ENCODE results near the gene NXPH2.

NXPH2 gene

GRCh38 chr2:138780446-138780880, 273 bp upstream of the NXPH2 start:
- Histone ChIP-seq H4K20me1 (ENCODE audit: insufficient read depth) (no peaks in the 10 kb centered on the region), H3K9ac (no peak overlapping the region), H3K79me2 (ENCODE audit: insufficient read depth, low read depth) (no peaks in the 10 kb centered on the region), H3K4me1 (ENCODE audit: low read depth, poor library complexity, severe bottlenecking) (no peaks in the 10 kb centered on the region), H2AFZ (ENCODE audit: low read depth) (no peak overlapping the region), H3K27me3 (ENCODE audit: insufficient read depth, low read depth) (no peaks in the 10 kb centered on the region), H3K27ac (no peak overlapping the region), H3K36me3 (ENCODE audit: insufficient read depth) (no peaks in the 10 kb centered on the region), H3K4me3 (IDR thresholded peaks at IDR 0.05; ENCODE audit: insufficient read depth, low read depth, low read length) (no peak overlapping the region), H3K4me2 (no peak overlapping the region)
- no peak for TF ChIP-seq CTCF (conservative IDR thresholded peaks at IDR 0.05; ENCODE audit: low read depth, low read length)

- Histone ChIP-seq H3K9ac (no peak overlapping the region), H3K4me1 (ENCODE audit: low read depth, poor library complexity, severe bottlenecking) (no peaks in the 10 kb centered on the region), H3K27ac (no peak overlapping the region), H3K36me3 (ENCODE audit: insufficient read depth) (no peaks in the 10 kb centered on the region), H3K4me2 (no peak overlapping the region), H2AFZ (ENCODE audit: low read depth) (no peak overlapping the region), H3K79me2 (ENCODE audit: insufficient read depth, low read depth) (no peaks in the 10 kb centered on the region), H3K4me3 (IDR thresholded peaks at IDR 0.05; ENCODE audit: insufficient read depth, low read depth, low read length) (no peak overlapping the region), H3K27me3 (ENCODE audit: insufficient read depth, low read depth) (no peaks in the 10 kb centered on the region), H4K20me1 (ENCODE audit: insufficient read depth) (no peaks in the 10 kb centered on the region)
- TF ChIP-seq CTCF (conservative IDR thresholded peaks at IDR 0.05; ENCODE audit: low read depth, low read length) = no peak
These were observed 797 bp downstream of the NXPH2 start for GRCh38 chr2:138779406-138779780.

DNA sequence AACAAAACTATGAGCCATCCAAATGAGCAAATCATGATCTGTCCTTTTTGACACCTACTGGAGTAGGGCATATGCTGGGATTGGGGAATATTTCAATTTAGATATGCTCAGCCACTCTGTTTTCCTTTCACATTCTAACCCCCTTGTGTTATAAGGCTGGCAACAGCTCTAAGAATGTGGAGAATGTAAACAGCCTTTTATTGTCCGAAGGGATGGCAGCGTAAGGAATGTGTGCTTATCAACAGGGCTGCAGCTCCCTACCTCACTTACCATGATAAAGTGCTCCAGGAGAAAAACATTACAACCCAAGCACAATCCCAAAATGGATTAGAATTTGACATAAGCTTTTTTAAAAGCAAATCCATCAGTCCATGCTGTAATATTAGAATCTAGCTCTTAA, 2.2 kb downstream of the NXPH2 start:
- Histone ChIP-seq H3K4me2 (no peak overlapping the region), H3K79me2 (ENCODE audit: insufficient read depth, low read depth) (no peaks in the 10 kb centered on the region), H3K4me1 (ENCODE audit: low read depth, poor library complexity, severe bottlenecking) (no peaks in the 10 kb centered on the region), H2AFZ (ENCODE audit: low read depth) (no peak overlapping the region), H4K20me1 (ENCODE audit: insufficient read depth) (no peaks in the 10 kb centered on the region), H3K27ac (no peak overlapping the region), H3K9ac (no peak overlapping the region), H3K36me3 (ENCODE audit: insufficient read depth) (no peaks in the 10 kb centered on the region), H3K4me3 (IDR thresholded peaks at IDR 0.05; ENCODE audit: insufficient read depth, low read depth, low read length) (no peak overlapping the region), H3K27me3 (ENCODE audit: insufficient read depth, low read depth) (no peaks in the 10 kb centered on the region)
- no peak for TF ChIP-seq CTCF (conservative IDR thresholded peaks at IDR 0.05; ENCODE audit: low read depth, low read length)

DNA sequence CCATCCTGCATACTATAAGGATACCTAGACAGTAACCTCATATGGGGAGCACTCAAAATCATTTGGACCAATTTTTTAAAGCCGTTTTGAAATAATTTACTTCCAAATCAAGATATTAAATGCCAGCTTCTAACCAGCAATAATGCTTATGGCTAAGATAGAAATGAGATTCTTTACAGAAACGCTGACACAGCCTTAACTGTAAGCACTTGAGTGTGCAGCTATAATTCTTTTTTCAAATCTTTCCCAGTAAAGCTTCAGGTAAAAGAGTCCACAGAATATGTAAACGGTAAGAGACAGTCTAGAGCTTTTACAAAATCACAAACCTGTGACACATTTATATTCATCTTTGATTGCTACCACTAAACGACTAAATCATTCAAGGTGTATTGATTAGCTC, 4.5 kb downstream of the NXPH2 start:
- no peaks in the 10 kb centered on the region for H3K27me3 ChIP-seq (ENCODE audit: insufficient read depth, low read depth)
- H4K20me1 ChIP-seq (ENCODE audit: insufficient read depth) = no peaks in the 10 kb centered on the region
- no peak for TF ChIP-seq CTCF (conservative IDR thresholded peaks at IDR 0.05; ENCODE audit: low read depth, low read length)
- H3K79me2 ChIP-seq (ENCODE audit: insufficient read depth, low read depth) = no peaks in the 10 kb centered on the region
- H3K4me3 ChIP-seq (IDR thresholded peaks at IDR 0.05; ENCODE audit: insufficient read depth, low read depth, low read length) = no peak overlapping the region
- H3K4me1 ChIP-seq (ENCODE audit: low read depth, poor library complexity, severe bottlenecking) = no peaks in the 10 kb centered on the region
- H2AFZ ChIP-seq (ENCODE audit: low read depth) = no peak overlapping the region
- H3K27ac ChIP-seq = no peak overlapping the region
- no peaks in the 10 kb centered on the region for H3K36me3 ChIP-seq (ENCODE audit: insufficient read depth)
- no peak overlapping the region for H3K9ac ChIP-seq
- H3K4me2 ChIP-seq = no peak overlapping the region

DNA sequence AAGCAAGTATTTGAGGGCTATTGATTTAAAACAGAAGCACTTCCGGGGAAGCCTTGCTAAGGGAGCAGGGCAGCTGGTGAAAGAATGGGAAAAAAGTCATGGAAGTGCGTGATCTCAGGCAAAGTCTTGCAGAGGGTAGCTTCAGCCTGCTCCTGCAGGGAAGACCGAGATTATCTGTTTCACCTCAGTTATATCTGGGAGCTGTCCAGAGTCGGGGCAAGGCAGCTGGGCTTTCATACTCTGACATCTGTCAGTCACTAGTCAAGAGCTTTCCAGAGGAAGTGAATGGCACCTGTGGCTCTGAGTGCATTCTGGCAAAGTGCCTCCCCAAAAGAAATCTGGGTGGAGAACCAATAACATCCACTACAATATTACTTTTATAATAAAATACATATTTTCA, 8.7 kb downstream of the NXPH2 start:
- H3K4me3 ChIP-seq (IDR thresholded peaks at IDR 0.05; ENCODE audit: insufficient read depth, low read depth, low read length) = no peak overlapping the region
- H3K27ac ChIP-seq = no peak overlapping the region
- no peaks in the 10 kb centered on the region for H3K4me1 ChIP-seq (ENCODE audit: low read depth, poor library complexity, severe bottlenecking)
- H3K36me3 ChIP-seq (ENCODE audit: insufficient read depth) = no peaks in the 10 kb centered on the region
- no peak overlapping the region for H2AFZ ChIP-seq (ENCODE audit: low read depth)
- TF ChIP-seq CTCF (conservative IDR thresholded peaks at IDR 0.05; ENCODE audit: low read depth, low read length) = no peak
- H3K27me3 ChIP-seq (ENCODE audit: insufficient read depth, low read depth) = no peaks in the 10 kb centered on the region
- no peak overlapping the region for H3K9ac ChIP-seq
- H3K79me2 ChIP-seq (ENCODE audit: insufficient read depth, low read depth) = no peaks in the 10 kb centered on the region
- H3K4me2 ChIP-seq = no peak overlapping the region
- no peaks in the 10 kb centered on the region for H4K20me1 ChIP-seq (ENCODE audit: insufficient read depth)

All from KMS-11 (cell line).